ENCODE measurements around the gene MSGN1. TPM values are rescaled to one million over a fixed set of nuclear protein-coding genes. Genes with fewer than 3 reads are reported as not detected.

Gene MSGN1
- total and polyA plus RNA-seq, 2 of the 8 experiments (the other 6 are each of a cell fraction or from before 2014, with no cell fraction given), result not detected

DNA sequence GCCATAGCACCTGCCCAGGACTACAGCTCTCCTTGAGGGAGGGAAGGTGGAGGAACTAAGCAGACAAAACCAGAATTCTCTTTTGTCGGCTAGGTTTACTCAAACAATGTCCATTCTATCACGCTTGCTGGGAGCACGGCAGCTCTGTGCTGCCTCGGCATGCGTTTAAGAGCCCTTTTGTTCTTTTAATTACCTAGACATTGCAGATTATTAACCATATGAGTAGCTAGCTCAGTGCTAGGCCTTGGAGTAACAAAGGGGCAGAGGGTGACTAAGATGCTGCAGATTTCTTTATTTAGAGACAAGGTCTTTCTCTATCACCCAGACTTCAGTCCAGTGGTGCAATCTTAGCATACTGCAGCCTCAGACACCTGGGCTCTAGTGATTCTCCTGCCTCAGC lies 11.1 kb downstream of the MSGN1 start:
- Histone ChIP-seq H3K23me2 (ENCODE audit: low read depth, low read length) (no peaks in the 10 kb centered on the region), H3K9me3 (ENCODE audit: insufficient read depth in 2 of 2, low read depth in 1 of 2, low read length in 1 of 2) (no peaks in the 10 kb centered on the region), H3K79me2 (ENCODE audit: control insufficient read depth in 1 of 2, insufficient read depth in 2 of 2, low read length in 2 of 2) (no peaks in the 10 kb centered on the region), H3K27me3 (replicated peaks in 1 of 4; ENCODE audit: control insufficient read depth in 3 of 4, extremely low read depth in 1 of 4, insufficient read depth in 3 of 4, low read length in 3 of 4) (peaks cover 2 to 23% (median 17%) of the 10 kb centered on the region in 4 experiments), H3K4me2 (ENCODE audit: insufficient read depth in 1 of 2, low read depth in 2 of 2, low read length in 2 of 2) (0 out of 4 replicates have a peak overlapping the region, but pooled peaks of 1 of the 2 experiments have one; percentile 3), H3K23ac (ENCODE audit: insufficient read length) (no peak overlapping the region), H2BK120ac (replicated peaks; ENCODE audit: low read depth, low read length) (no peak overlapping the region), H3K4ac (replicated peaks; ENCODE audit: insufficient read length, low read depth, low read length) (no peak overlapping the region), H2BK5ac (ENCODE audit: low read depth, low read length) (no peak overlapping the region), H2AK5ac (ENCODE audit: low read depth, low read length) (no peak overlapping the region), H2BK15ac (ENCODE audit: low read length) (no peak overlapping the region), H3K18ac (ENCODE audit: extremely low read depth, low read length) (no peak overlapping the region), H4K8ac (ENCODE audit: extremely low read depth, insufficient read depth, low read length) (no peak overlapping the region), H3K36me3 (ENCODE audit: control insufficient read depth in 2 of 4, insufficient read depth in 4 of 4, low read length in 3 of 4) (no peaks in the 10 kb centered on the region), H4K91ac (replicated peaks; ENCODE audit: insufficient read length, low read length) (no peak overlapping the region), H4K5ac (ENCODE audit: insufficient read length, low read depth, low read length) (no peak overlapping the region), H3K9ac (replicated peaks in 1 of 4; ENCODE audit: extremely low read depth in 1 of 4, low read depth in 3 of 4, low read length in 3 of 4) (no peak overlapping the region), H3K27ac (ENCODE audit: low read depth, low read length) (no peak overlapping the region), H3K56ac (replicated peaks; ENCODE audit: insufficient read length, low read depth, low read length) (no peak overlapping the region), H3K14ac (ENCODE audit: insufficient read length) (no peak overlapping the region), H2BK12ac (ENCODE audit: low read depth, low read length) (no peak overlapping the region), H4K20me1 (replicated peaks in 1 of 2; ENCODE audit: control insufficient read depth in 1 of 2, insufficient read depth in 2 of 2, low read length in 2 of 2) (no peaks in the 10 kb centered on the region), H3K4me1 (replicated peaks in 1 of 4; ENCODE audit: control insufficient read depth in 3 of 4, insufficient read depth in 4 of 4, low read length in 3 of 4) (no peaks in the 10 kb centered on the region; a peak in 1 of 7 replicates), H3K79me1 (ENCODE audit: low read depth, low read length) (no peaks in the 10 kb centered on the region), H3K4me3 (ENCODE audit: extremely low read depth in 1 of 4, insufficient read depth in 2 of 4, low read depth in 3 of 4, low read length in 4 of 4) (no peak overlapping the region), H2AFZ (ENCODE audit: low read length) (no peak overlapping the region), H2BK20ac (ENCODE audit: low read length) (no peak overlapping the region)
- WGBS, 2 experiments (ENCODE audit: extremely low coverage in 1 of 2, insufficient coverage in 1 of 2, insufficient read length in 1 of 2, insufficient replicate concordance in 2 of 2, low coverage in 1 of 2, low lambda C conversion rate in 2 of 2, missing lambda C conversion rate in 1 of 2), result 35% methylated on average over 5 of the region's 5 CpGs; no CpG with 5 or more reads in 1 of the 2 experiments
- DNase-seq (ENCODE audit: low read depth in 1 of 2, low spot score in 2 of 2) (peak in 1 of 2 experiments; percentile 62), FAIRE-seq (no peak)
- CTCF ChIA-PET (ENCODE audit: partially characterized antibody), result interaction anchor here (0.7 to 1.4 kb wide), 5 partner anchors 22 to 273 kb away, joined by 3 to 4 read pairs (median 3); no protein-coding TSS in a partner anchor
- POLR2A ChIA-PET (ENCODE audit: partially characterized antibody), result no interaction called here
- TF ChIP-seq BRCA1 (IDR thresholded peaks at IDR 0.05; ENCODE audit: low read depth, low read length) (no peak), BCL11A (IDR thresholded peaks at IDR 0.05; ENCODE audit: low read depth in 2 of 2, low read length in 2 of 2) (peak in 1 of 2 experiments; percentile 25), TCF12 (IDR thresholded peaks at IDR 0.05; ENCODE audit: low read depth, low read length) (0 out of 2 replicates have a peak, but pooled peaks have one; percentile 50), NRF1 (IDR thresholded peaks at IDR 0.05; ENCODE audit: low read depth, low read length) (no peak), ZNF274 (IDR thresholded peaks at IDR 0.05; ENCODE audit: borderline replicate concordance, extremely low read depth, low read length) (no peak), RXRA (IDR thresholded peaks at IDR 0.05; ENCODE audit: insufficient read depth, low read depth, low read length) (no peak), SP1 (IDR thresholded peaks at IDR 0.05; ENCODE audit: low read depth, low read length) (0 out of 2 replicates have a peak, but pooled peaks have one; percentile 20), EGR1 (IDR thresholded peaks at IDR 0.05; ENCODE audit: borderline replicate concordance, low read depth, low read length) (no peak), EZH2 (IDR thresholded peaks at IDR 0.05; ENCODE audit: low read depth, low read length, severe bottlenecking) (no peak), TBP (IDR thresholded peaks at IDR 0.05; ENCODE audit: low read depth, low read length) (no peak), HDAC2 (IDR thresholded peaks at IDR 0.05; ENCODE audit: borderline replicate concordance in 1 of 2, low read depth in 2 of 2, low read length in 2 of 2) (0 out of 4 replicates have a peak, but pooled peaks of 1 of the 2 experiments have one; percentile 34), CBX8 (IDR thresholded peaks at IDR 0.05; ENCODE audit: borderline replicate concordance, low read depth, low read length) (no peak)
- TF ChIP-seq, protein P1, sequence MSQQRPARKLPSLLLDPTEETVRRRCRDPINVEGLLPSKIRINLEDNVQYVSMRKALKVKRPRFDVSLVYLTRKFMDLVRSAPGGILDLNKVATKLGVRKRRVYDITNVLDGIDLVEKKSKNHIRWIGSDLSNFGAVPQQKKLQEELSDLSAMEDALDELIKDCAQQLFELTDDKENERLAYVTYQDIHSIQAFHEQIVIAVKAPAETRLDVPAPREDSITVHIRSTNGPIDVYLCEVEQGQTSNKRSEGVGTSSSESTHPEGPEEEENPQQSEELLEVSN (IDR thresholded peaks at IDR 0.05), result peak; percentile 44; the same call in 1 of the 2 replicates

Measured in H1 (cell line).